Stimulated activated CD8-positive, alpha-beta memory T cell treated with anti-CD3 and anti-CD28 coated beads, Interleukin-2, amount 100 ng/mL, for 1 hour (primary cell): Measurements from ENCODE around the gene RPS2.

Experiments
- DNase-seq, 2 donors: peaks; one replicate each; pipeline ENCODE4 v3.0.0-alpha.2; 2020; ENCODE audit warnings: low read depth in 2 of 2

The RPS2 gene

DNA sequence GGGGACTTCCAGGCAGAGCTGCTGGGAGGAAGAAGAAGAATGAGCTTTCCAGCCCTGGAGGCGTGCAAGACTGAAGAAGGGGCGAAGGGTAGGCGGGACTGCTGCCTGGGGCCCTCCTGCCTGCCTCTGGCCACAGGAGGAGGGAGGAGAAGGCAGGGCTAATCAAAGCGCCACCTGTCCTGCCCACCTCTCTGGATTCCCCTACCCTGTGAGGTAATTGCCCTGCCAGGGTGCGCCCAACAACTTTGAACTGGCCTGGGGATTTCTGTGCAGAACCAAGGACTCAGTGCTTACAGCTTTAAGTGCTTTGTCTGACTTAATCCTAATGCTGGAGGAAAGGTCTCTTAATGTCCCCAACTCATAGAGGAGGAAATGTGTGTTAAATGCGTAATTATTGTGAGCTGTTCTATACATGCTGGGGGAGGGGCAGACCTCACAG is 16.8 kb upstream of the RPS2 start, which contains the start of gene NOXO1:
Gene NOXO1, minus strand, starts transcription at position 72 of the 439 bp plus-strand sequence. CDS start 290 bp downstream, outside the sequence.
- DNase-seq, result no peak

DNA sequence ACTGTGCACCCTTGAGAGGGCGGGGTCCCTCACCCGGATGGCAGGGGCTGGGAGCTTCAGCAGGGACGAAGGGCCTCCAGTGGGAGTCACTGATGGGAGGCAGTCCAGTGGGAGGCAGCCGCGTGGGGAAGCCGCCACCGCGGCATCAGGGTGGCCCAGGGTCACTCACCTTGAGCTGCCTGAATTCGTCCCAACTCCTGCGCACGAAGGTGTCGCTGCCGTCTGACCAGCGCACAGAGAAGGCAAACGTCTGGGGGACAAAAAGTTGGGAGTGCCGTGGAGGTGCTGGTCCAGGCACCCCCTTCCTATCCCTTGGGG is 16.1 kb upstream of the RPS2 start:
- DNase-seq, result no peak

DNA sequence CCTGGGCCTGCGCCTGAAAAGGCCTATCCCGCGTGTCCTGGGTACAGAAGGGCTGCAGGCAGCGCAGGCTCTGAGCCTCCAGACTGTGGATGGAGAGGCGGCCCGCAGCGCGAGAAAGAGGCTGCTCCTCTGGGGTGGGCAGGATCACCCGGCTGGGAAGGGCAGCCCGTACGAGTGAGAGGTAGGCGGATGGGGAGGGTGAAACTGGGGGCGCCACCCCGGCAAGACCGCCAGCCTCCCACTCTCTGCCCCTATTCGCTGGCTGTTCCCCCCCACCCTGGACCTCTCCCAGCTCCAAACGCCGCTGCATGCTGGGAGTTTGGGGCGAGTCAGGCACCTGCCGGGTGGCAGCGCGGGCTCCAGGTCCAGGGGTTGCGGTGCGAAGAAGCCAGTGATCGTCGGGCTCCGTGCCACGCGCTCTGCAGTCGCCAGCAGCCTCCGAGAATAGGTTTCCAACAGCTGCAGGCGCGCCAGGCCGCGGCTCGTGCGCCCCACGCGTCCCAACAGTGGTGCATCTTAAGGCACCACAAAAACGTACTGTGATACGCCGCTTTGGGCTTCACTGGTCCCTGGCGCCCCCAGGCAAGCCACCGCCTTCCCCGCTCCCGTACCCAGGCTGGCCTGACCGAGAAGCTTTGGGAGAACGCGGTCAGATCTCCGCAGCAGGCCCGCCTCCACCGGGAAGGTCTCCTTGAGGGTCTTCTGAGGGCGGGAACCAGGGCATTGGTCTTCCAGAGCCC is 15.6 kb upstream of the RPS2 start:
- no peak for DNase-seq

DNA sequence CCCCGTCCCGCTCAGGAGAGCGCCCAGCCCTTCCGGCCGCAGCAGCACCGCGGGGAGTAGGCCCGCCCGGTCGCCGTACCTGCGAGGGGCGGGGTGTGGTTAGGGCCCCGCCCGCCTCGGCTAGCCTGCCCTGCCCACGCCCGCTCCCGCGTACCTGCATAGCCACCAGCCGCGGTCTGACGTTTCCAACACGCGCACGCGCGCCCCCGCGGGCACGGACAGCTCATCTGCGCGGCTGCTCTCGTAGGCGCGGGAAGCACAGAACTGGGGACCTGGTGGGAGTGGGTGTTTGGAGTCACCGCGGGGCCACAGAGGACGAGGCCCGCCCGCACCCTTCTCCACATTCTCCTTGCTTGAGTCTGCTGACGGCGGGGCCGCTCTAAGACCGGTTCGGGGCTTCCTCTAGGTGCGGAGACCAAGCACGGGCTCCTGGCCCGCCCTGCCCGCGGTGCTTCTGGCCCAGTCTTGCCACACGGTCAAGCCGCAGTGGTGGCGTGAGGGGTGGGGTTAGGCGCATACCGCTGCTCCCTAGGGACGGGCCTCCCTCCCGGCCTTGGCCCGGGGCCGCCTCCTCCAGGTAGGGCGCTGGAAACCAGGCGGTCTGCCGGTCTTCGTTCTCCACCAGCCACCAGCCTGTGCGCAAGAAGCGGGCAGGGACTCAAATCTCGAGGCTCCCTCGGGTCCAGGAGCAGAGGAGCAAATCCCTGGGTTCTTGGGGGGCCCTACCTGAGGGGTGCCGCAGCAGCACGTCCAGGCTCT is 14.8 kb upstream of the RPS2 start:
- no peak for DNase-seq

DNA sequence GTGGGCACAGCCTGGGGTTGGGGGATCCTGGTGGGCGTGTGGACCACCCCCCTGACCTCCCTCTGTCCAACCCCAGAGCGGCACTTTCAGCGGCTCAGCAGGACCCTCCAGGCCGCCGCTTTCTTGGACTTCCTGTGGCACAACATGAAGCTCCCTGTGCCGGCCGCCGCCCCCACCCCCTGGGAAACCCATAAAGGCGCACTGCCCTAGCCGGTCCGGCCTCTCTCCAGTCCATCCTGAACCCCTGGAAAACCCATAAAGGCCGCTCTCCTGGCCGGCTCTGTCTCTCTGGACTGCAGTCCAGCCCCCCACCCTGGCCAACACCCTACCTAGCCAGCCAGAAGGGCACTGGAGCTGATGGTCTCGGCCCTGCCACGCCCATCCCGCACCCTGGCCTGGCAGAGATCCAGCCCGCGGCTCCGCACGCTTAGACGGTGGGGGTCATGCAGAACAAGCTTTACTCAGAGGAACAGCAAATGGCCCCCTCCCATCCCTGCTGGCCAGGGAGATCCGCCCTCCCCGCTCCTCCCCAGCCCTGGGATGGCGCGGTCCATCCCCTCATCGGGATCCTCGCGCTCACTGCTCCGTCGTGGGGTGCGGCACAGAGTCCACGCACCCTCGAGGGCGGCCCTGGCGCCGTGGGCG is 14.0 kb upstream of the RPS2 start:
- no peak for DNase-seq

DNA sequence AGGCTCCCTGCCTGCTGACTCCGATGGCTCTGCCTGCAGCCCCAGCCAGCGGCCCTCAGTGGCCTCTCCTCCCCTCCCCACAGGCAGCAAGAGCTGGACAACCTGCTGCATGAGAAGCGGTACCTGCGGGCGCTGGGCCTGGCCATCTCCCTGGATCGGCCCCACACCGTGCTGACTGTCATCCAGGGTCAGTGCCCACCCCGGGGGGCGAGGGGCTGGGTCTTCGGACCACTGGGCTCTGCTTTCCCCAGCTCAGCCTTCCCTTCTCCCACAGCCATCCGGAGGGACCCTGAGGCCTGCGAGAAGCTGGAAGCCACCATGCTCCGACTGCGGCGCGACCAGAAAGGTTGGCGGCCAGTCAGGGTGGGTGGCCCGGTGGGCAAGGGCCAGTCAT is 13.2 kb upstream of the RPS2 start:
- no peak for DNase-seq

DNA sequence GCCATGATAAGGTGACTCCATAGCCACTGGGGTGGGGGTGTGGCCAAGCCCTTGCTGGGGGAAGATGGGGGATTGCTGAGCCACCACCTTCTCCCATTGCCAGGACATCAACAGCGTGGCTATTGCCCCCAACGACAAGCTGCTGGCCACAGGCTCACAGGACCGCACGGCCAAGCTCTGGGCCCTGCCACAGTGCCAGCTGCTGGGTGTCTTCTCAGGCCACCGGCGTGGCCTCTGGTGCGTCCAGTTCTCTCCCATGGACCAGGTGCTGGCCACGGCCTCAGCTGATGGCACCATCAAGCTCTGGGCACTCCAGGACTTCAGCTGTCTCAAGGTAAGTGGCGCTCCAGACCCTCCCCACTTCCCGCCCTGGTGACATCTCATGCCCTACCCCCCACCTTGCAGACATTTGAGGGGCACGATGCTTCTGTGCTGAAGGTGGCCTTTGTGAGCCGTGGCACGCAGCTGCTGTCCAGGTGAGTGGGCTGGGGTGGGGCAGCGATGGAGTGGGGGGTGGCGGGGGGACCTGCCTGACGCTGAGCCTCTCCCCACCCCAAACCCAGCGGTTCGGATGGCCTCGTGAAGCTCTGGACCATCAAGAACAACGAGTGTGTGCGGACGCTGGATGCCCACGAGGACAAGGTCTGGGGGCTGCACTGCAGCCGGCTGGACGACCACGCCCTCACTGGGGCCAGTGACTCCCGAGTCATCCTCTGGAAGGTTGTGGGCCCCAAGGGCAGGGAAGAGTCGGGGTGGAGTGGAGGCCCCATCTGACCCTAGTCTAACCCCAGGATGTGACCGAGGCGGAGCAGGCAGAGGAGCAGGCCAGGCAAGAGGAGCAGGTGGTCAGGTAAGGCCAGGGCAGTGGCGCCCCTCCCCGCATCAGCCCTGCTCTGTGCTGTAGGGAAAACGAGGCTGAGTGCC is 12.6 kb upstream of the RPS2 start:
- DNase-seq, result no peak

DNA sequence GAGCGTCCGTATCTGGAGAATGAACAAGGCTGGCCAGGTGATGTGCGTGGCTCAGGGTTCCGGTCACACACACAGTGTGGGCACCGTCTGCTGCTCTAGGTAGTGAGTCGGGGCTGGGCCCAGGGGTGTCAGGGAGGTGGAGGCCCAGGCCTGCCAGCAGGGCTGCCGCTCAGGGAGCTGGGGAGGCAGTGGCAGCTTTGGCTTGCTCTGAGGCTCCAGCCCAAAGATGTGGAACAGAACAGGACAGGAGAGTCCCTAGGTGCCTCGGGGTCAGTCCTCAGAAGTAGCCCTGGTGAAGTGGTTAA is 11.5 kb upstream of the RPS2 start:
- DNase-seq, result no peak

DNA sequence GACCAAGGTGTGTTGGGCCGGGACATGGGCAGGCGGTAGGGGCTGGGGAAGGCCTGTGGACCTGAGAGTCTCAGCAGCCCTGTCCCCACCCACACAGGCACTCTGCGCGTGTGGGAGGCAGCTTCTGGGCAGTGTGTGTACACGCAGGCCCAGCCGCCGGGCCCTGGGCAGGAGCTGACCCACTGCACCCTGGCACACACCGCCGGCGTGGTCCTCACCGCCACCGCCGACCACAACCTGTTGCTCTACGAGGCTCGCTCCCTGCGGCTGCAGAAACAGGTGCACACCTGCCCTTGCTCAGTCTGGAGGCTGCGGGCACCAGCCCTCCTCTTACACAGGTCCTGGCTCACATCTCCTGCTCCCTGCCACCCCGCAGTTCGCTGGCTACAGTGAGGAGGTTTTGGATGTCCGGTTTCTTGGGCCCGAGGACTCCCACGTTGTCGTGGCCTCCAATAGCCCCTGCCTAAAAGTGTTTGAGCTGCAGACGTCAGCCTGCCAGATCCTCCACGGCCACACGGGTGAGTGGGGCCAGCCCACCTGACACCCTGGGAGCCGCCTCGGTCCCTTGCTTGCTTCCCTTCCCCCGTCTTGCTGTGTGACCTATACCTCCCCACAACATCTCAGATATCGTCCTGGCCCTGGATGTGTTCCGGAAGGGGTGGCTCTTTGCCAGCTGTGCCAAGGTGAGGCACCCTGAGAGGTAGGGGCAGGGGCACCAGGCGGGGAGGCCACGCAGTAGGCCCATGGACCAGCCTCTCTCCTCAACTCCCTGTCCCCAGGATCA is 11.0 kb upstream of the RPS2 start:
- no peak for DNase-seq

DNA sequence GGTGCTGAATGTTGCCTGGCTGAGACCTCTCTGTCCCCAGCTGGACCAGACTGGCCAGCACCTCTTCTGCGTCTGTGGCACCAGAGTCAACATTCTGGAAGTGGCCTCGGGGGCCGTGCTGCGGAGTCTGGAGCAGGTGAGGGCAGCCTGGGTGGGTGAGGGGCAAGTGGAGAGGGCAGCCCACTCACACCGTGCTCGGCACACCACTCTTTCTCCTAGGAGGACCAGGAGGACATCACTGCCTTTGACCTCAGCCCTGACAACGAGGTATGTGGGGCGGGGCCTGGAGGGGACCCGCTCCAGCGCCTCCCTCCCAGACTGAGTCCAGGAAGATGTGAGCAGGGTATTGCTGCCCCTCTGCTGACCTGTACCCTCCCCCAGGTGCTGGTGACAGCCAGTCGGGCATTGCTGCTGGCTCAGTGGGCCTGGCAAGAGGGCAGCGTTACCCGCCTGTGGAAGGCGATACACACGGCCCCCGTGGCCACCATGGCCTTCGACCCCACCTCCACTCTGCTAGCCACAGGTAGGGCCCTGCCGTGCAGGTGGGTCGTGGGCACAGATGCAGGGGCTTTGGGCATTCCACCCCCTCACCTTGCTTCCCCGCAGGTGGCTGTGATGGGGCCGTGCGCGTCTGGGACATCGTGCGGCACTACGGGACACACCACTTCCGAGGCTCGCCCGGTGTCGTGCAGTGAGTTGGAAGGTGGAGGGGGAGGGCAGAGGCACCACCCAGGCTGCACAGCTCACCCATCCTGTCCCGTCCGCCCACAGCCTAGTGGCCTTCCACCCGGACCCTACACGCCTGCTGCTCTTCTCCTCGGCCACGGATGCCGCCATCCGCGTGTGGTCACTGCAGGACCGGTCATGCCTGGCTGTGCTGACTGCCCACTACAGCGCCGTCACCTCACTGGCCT is 9.8 kb upstream of the RPS2 start:
- DNase-seq, result no peak

DNA sequence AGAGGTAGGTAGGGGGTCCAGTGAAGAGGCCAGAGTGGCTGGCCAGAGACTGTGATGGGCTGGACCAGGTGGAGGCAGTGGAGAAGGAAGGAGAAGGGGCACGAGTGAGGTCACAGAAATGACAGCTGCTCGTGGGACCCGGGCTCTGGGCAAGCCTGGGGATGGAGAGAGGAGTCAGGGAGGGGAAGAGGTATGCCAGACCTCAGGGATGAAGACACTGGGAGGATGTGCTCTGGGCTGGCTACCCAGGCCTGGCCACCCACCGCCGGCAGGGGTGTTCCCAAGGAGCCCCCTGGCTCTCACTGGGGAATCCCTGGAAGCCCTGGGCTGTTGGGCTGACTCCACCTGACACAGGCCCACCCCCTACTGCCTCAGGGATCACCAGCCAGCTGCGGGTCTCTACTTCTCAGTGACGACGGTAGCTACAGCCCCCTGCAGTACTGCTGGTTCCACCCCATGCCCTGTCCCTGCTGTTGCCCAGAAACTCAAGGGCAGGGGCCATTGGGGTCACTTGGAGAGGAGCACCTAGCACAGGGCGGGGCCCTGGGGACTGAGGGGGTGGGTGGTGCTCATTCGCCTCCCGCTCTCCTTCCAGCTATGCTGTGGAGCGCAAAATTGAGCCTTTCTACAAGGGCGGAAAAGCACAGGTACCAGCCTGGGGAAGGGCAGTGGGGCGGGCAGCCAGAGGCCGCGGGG is 9.0 kb upstream of the RPS2 start:
- DNase-seq, result no peak

DNA sequence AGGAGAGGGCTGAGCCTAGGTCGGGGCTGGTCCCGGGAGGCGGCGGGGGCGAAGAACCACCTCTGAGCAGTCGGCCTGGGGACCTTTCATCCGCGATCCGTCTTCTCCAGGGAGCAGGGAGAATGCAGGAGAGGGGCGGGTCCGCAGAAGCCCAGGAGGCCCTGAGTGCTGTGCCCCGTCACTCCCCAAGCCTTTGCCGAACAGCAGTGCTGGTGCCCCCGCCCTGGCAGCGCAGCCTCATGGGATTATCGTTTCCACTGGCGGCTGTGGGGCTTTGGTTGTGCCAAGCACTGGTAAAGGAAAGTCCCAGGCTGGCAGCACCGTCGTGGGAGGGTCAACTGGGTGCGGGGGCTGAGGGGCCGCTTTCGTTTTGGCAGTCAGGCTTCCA is 7.9 kb upstream of the RPS2 start:
- no peak for DNase-seq

DNA sequence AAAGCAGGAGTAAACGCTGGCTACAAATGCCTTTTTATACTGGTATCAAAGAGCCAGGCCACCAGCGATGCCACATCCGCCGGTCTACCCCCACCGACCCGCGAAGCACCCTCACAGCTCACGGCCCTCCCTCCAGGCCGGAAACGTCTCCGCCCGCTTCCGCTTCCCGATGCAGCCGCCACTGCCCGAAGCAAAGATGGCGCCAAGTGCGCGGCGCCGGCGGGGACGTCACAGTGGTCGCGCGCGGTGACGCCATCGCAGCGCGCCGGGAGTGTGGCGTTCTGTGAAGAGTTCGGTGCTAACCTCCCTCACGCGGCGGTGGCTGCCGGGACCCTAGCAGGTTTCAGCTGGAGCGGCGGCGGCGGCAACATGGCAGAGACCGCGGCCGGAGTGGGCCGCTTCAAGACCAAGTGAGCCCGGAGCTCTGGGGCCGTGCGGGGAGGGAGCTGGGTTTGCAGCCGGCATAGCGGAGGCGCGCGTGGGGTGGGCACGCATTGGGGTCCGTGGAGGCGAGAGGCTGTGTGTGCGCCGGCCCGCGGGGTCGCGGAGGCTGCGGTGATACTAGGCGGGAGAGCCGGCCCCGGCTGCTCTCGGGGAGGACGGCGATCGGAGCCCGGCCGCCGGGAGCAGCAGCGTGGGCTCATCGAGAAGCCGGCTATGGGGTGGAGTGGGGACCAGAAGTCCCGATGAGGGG is 7.3 kb upstream of the RPS2 start, which contains the start of gene TBL3:
Gene TBL3, plus strand, starts transcription at position 258 of the 694 bp plus-strand sequence. Its CDS starts 112 bp downstream, at position 370.
- DNase-seq, result peak; percentile 94

DNA sequence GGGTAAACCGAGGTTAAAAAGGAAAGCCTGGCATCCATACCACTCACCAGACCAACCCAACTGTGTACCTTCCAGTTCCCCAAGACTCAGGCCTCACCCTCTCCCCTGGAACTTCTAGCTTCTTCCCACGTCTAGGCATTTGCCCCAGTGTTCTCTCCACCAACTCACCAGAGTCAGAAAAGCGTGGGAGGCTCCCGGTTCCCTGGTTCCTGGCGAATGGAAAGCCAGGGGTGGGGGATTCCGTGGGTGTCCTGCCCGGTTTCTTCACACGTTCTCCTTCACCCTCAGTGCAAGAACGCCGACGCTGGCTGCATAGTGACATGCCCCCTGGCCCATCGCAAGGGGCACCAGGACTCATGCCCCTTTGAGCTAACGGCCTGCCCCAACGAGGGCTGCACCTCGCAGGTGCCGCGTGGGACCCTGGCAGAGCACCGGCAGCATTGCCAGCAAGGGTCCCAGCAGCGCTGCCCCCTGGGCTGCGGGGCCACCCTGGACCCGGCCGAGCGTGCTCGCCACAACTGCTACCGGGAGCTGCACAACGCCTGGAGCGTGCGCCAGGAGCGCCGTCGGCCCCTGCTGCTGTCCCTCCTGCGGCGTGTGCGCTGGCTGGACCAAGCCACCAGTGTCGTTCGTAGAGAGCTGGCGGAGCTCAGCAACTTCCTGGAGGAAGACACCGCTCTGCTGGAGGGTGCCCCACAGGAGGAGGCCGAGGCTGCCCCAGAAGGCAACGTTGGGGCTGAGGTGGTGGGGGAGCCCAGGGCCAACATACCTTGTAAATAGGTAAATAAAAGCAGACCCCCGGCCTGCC is 3.7 kb upstream of the RPS2 start:
- DNase-seq, result no peak

DNA sequence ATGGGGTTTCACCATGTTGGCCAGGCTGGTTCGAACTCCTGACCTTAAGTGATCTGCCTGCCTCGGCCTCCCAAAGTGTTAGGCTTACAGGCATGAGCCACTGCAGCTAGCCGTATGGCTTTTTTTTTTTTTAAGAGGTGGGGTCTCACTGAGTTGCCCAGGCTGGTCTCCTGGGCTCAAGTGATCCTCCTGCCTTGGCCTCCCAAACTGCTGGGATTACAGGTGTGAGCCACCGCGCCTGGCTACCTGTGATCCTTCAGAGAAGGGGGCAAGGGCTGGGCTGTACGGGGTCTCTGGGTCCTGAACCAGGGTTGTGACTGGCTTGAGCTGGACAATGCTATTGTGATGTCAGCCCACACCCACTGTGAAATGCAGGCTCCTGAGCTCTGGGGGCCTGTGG is 1.8 kb upstream of the RPS2 start, which contains the start of gene RNF151:
Gene RNF151, plus strand, starts transcription at position 397 of the 400 bp plus-strand sequence. CDS start 26 bp downstream, outside the sequence.
- DNase-seq, result no peak

DNA sequence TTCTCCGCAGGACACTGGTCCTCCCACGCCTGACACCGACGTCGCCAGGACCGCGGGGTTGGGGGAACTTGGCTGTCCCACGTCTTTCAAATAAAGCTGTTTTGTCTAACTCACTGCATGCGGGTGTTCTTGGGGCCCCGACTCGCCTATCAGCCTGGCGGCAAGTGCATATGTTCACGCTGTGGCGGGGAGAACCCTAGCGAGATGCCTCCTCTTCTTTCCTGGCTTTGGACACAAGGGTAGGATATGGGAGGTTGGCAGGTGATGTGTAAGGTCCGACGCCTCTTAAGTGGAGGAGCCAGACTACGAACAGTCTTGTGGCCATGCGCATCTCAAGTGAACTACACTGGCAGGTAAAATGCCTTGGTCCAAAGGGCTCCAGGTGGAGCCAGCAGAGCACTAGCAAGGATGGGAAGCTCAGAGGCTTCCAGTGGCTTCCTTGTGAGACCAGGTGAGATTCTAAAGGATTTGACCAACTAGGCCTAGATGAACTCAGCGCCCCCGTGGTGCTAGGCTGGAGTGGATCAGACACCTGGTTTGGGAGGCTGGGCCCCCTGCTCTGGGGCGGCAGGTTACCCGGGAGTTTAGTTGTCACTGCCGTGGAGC is 873 bp upstream of the RPS2 start:
- no peak for DNase-seq

DNA sequence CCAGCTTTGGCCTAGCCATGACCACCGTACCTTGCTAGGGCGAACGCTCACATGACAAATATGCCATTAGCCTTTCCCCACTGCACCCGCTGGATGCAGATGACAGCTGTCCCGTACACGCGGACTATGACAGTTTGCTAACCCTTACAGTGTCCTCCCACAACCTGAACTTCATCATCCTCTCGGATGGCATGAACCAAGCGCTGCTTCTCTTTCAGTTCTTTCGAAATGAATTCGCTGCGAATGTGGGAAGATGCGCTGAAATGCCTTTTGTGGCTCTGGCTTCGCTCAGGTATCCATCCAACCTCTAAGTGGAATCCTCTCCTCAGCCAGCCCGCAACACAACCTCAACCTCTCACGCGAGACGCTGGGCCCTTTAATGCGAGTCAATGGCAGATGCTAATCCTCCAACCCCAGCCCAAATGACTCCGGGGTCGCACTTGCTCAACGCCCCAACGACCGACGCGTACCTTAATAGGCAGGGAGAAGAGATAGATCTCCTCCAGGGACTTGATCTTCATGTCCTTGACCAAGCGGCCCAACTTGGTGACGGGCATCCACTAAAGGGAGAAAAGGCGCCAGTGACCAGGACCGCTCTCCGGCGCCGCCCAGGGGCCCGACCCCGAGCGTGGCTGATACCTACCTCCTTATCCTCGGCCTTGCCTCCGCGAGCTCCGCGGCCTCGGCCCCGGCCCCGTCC is 670 bp downstream of the RPS2 start:
- no peak for DNase-seq
